Stimulated activated CD4-positive, alpha-beta T cell treated with anti-CD3 and anti-CD28 coated beads, Interleukin-15, amount 100 ng/mL, for 1 hour (primary cell): ENCODE results near the gene SPDEF.
A peak's percentile ranks its signal among the peaks of the same experiment; 100 is the strongest.

Experiments used
- DNase-seq, 2 donors: peaks; one replicate each; pipeline ENCODE4 v3.0.0-alpha.2; 2020; ENCODE audit warnings: low read depth in 1 of 2, low spot score in 1 of 2

Gene SPDEF

DNA sequence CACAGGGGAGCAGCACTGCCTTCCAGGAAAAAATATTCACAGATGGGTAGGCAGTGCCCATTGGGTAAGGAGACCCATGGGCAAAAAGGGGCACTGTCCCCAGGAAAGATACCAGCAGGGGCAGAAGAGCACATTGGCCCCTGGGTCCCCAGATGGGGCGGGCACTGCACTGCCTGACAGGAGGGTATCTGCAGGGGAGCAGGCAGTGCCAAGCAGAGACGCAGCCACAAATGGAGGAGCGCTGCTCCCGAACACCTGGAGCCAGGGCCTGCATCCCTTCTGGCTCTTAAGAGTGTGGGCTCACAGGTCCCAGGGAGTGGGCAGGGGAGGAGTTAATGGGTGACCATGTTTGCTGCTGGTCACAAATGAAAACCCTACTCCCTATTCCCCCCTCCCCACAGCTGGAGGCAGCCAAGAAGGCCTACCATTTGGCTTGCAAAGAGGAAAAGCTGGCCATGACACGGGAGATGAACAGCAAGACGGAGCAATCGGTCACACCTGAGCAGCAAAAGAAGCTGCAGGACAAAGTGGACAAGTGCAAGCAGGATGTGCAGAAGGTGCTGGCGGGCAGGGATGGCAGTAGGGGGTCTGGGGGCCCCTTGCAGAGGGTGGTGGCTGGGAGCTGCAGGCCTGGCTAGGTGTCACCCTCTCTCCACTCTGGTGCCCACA, 27.0 kb downstream of the SPDEF start:
- DNase-seq = no peak

DNA sequence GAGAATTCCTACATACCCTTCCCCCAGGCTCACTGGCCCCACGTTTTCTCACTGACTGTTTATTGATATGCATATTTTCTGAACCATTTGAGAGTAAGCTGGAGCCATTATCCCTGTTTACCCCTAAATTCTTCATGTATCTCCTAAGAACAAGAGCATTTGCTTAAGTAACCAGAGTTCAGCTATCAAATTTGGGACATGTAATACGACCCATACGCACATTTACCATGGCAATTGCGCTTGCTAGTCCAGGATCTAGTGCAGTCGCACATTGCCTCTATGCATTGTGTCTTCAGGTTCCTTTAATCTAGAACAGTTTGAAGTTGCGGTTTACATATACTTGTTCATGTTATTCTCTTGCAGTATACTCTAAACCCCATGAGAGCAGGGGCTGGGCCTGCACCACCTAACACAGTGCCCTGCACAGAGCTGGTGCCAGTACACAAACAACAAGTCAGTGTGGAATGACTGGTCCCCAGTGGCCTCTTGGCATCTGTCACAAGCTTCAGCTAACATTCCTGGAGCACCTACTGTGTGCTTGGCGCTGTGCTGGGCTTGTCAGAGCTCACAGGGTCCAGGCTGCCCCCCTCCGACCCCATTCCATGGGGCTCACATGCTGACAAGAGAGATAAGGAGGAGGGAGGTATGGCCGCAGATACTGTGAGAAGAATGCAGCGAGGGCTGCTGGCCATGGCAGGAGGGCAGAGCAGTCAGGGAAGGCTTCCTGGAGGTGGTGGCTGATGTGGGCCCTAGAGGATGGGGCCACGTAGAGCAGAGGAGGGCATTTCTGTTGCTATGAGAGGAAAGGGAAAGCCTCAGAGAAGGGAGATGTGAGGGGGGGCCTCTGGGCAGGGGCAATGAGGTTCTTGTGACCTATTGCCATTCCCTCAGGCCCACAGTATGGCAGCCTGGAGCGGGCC, 28.1 kb downstream of the SPDEF start:
- DNase-seq = no peak

DNA sequence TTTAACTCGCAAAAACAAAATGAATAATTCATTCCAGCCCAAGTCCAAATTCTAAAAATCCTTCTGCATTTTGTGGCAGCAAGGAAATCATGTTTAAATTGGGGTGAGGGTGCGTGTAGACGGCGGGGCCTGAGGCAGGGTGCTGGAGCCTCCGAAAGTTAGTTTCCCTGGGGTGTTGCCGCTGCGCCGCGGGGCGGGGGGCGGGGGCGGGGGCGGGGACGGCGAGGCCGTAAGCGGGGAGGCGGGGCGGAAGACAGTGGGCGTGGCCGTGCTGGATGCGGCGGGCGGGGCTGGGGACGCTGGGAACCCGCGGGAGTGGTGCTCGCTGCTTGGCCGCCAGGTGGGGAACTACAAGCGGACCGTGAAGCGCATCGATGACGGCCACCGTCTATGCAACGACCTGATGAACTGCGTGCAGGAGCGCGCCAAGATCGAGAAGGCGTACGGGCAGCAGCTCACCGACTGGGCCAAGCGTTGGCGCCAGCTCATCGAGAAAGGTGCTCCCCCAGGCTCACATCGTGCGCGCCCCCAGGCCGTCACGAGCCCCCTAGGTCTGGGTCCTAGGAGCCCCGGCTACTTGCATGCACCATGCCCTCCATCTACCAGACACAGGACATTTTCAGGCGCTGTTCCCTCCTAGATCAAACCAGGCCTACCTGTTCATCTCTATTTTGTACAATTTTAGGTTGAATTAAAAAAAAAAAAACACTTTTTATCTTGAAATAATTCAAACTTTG, 29.0 kb downstream of the SPDEF start:
- DNase-seq = peak; percentile 93 to 96

DNA sequence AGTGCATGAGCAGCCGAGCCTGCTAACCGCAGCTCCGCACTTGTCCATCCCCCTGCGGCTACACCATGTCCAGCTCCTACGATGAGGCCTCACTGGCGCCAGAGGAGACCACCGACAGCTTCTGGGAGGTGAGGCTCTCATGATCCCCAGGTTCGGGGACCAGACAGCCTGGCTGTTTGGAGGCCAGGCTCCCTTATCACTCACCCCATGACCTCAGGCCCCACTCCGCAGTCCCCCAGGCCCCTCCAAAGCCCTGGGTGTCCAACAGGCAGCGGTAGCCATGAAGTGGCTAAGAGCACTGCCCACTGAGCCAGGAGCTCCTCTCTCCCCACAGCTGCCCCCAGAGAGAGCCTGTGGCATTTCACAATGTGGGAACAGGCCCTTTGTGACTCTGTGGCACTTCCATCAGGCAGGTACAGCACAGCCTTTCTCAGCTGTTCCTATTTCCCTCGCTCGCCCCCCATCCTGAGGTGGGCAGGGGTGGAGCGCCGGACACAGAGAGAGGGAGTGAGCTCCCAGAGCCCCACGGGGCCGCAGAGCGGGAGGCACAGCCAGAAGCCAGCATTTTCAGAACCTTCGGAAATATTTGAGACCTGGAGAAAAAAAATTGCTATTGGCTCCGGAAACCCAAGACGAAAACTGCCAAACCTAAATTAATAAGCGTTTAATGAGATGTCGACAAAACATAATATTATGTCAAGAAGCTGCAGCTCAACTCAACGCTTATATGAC, 29.7 kb downstream of the SPDEF start:
- no peak for DNase-seq

DNA sequence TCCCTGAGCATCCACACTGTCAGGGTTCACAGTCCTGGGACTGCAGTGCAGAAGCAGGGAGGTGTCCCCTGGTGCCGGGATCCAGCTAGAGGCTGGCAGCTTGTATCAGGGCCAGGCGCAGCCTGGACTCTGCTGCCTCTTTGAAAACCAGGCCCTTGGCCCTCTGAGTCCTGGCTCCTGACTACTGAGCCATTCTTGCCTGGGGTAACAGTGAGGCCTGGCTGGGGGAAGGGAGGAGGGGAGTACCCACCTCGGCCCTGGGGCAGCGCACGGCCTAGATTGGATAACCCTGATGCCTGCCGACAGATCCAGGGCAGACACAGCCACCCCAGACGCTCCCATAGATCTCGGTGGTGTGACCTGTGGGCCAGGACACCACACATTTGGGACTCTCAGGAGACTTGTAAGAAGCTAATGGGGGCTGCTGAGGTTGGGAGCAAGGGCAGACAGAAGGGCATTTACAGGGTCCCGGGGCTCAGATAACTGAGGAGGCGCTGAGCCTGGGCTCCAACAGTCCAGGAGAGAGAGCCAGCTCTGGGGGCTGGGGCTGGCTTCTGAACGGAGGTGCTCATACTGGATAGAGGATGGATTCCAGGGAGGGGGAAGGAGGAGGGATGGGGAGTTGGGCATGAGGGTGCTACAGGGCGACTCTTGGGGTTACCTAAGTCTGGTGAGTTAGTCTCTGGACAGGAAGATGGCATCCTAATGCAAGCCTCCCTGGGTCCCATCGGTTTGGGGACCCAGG, 30.5 kb downstream of the SPDEF start:
- DNase-seq = no peak

DNA sequence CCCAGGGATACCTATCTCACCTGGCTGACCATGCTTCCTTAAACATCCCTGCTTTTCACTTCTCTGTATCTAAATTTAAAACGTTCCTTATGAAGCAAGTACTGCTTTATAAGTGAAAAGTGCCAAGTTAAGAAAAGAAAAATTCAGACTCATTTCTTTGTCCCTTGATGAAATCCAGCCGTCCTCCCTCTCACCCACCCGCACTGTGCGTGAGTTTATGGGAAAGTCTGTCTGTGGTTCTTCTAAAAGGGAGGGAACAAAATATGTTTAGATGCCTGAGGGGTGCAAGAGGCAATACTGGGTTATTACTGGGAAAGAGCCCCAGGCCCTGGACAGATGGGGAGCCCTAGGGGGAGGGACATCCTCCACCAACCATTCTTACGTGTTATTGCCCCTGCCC, 31.2 kb downstream of the SPDEF start:
- no peak for DNase-seq

DNA sequence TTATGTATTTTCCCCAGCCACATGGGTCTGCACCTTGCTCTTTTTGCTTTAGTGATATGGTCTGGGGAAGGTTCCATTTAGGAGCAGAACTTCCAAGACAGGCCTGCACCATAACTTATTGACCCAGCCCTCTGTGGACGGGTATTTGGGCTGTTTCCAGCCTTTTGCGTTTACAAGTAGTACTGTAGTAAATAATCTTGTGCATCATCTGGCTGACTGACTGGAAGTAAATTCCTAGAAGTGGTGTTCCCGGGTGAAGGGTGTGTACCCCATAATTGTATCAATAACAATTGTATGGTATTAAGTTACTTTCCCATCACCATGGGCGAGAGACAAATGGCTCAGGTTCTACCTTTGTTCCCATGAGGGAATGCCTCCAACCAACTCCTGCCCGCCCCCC, 31.6 kb downstream of the SPDEF start:
- DNase-seq = no peak

DNA sequence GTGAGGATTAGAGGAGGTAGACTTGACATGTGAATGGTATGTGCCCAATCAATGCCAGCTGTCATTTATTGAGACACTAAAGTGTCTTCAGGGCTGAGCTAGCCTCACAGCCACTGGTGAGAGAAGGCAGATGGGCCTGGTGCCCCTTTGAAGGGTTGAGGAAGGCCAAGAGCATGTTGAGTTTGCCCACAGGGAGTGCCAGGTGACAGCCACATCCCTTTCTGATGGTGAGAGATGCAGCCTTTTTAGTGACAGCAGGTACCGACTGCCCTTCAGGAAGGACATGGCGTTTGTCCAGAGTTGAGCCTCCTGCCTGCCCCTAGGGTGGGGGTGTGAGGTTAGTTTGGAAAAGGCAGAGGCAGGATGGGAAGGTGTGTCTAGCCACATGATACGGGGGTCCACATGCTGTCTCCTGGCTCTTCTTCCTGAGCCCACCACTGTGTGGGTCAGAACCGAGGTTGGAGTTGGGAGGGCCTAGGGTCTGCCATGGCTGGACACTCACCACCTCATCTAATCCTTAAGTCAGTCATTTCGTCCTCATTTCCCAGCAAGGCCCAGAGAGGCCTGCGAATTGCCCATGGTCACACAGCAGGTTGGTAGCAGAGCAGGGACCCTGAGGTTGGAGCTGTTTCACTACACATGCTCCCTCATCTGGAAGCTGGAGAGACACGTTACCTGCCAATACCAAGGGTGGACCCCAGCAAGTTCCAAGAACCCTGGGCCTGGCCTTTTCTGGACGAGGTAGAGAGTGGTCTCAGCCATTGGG, 32.5 kb downstream of the SPDEF start:
- no peak for DNase-seq

DNA sequence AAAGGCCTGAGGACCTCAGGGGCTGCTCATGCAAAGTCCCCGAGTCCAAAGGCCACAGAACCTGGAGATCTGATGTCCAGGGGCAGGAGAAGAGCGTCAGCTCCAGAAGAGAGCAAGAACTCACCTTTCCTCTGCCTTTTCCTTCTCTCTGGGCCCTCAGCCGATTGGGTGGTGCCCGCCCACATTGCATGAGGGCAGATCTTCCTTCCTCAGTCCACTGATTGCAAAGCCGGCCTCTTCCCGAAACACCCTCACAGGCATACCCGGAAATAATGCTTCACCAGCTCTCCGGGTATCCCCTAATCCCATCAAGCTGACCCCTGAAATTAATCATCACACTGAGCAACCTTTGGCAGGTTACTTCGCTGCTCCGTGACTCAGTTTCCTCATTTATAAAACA, 33.4 kb downstream of the SPDEF start:
- DNase-seq = no peak

DNA sequence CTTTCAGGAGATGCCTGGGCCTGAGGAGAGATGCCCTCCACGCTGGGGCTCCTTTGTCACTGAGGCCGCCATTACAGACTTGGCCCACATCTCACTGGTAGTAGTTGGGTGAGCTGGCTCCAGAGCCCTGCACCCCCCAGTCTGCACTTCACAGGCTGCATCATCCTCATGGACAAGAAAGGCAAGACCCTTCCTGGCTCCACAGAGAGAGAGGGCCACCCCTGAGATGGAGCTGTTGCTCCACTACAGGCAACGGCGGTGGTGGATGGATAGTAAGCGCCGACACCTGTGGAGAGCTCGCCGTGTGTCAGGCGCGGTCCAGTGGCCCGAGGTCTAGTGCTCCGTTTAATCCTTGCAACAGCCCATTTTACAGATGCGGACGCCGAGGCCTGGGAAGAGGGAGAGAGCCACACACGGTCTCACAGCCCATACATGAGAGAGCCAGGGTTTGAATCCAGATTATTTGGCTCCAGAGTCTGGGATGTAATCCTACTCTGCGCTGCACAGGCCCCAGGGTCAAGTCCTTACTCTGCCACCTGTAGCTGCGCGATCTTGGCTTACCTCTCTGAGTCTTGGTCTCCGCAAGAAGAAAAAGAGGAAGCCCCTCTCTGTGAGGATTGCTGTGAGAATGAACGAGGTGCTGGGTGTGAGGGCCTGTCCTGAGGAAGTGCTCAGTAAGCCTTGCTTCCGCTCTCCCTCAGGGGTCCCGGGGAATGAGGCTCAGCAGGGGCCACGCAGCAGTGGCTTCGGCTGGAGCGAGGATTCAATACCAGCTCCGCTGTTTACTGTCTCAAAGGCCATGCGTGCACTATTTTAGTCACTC, 34.5 kb downstream of the SPDEF start:
- no peak for DNase-seq

DNA sequence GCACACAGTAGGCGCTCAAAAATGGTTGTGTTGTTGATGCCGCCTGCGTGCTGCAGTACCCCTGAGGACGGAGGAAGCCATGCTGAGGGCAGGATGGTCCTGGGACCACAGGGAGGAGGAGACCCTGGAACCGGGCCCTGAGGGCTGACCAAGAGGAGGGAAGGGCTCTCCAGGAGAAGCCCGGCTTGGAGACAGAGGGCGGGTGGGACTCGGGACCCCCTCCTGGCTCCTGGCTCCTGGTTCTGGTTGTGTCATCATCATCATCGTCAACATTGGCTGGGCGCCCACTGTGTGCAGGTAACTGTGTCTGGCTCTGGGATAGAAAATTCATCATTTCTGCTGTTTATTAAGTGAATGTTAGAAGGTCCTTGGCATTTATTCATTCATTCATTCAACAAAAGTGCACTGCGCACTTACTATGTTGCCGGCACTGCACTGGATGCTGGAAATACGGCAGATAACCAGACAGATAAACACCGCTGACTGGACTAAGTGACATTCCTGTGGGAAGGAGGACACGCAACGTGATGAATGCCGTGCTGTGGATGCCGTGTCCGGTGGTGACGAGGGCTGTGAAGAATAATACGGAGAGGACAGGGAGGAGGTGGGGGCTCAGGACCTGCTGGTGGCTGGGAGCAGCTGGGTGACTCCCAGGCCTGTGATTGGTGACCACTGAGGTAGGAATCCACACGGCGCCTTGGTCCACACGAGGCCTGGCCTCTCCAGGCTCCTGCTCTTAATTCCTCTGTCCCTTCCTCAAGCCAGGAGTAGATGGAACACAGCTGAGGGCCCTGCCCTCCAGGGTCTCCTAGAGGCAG, 35.3 kb downstream of the SPDEF start:
- DNase-seq = no peak

DNA sequence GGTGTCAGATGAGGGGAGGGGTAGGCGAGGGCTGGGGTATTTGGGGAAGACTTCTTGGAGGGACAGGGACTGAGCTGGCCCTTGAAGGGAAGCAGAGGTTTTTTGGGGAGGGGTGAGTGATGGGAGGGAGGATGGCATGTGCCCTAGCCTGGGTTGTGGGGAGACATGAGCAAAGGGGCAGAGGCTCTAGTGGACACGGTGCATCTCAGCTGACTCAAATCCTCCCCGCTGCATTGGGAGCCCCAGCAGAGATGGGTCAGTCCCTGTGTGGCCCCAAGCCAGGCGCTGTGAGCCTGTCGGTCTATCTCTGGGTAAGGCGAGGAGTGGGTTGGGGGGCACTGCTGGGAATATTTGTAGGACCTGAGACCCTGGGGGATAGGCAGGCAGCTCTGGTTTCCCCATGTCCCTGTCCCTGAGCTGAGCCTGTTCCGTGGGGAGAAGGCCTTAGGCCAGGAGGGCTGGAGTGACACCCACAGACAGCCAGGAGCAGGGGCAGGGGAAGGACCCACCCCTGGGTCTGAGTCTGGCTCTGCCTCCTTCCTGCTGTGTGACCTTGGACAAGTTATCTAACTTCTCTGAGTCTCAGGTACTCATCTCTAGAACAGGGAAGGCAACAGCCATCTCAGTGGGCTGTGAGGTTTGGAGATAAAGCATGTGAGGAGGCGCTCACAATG, 36.0 kb downstream of the SPDEF start:
- DNase-seq = no peak

DNA sequence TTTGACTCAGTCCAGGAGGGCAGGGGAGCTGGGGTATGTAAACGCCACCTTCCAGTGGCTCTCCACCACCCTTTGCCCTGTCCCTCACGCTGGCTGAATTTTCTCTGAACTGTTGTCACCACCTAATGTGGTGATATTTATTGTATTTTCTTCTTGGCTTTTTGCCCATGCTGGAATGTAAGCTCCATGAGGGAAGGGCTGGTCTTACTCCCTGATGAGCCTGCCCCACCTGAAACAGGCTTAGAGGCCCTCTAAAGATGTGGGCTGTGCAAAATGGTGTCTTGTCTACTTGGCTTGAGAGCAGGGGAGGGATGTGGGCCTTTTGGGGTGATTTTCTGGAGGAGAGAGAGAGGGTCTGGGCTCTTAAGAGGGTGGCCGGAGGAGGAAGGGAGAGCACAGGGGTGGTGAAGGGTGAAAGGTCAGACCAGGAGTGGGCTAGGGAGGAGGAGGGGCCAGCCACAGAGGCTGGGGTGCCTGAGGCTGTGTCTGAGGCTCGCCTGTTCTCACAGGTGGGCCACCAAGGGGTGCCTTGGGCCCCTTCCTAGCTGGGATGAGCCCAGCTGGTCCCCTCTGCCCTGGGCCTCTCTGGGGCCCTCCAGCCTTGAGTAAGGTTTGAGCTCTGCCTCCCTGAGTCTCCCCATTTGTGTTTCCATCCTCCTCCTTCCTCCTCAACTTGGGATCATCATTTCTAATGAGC, 37.3 kb downstream of the SPDEF start:
- no peak for DNase-seq

DNA sequence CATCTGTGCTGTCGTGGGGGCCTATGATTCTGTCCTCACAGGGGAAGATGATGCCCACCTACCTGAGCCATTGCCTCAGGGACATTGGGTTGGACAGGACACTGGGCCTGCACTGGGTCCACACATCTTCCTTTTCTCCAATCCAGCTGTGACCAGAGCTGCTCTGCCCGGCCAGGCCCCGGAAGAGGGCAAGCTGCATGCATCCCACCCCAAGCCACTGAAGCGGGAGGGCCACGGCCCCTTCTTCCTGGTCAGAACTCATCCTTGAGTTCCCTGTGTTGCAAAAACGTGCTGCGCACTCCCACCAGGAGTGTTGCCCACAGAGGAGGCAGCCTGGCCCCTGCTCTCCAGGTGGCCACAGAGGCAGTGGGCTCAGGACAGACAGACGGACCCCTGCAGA, 38.2 kb downstream of the SPDEF start:
- no peak for DNase-seq

DNA sequence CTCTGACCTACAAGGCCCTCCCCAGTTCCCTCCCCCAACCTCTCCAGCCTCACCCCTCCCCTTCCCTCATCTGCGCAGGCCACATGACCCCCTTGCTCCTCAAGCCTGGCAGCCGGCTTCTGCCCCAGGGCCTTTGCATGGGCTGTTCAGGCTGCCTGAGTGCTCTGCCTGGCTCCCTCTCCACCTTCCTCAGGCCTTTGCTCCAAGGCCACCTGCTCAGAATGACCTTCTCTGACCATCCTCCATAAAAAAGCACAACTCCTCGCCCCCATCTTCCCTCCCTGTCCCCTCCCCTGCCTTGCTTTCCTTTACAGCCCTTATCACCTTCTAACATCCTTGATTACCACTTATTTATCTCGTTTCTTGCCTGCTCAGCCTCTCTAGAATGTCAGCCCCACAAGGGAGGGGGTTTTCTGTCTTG, 38.7 kb downstream of the SPDEF start:
- no peak for DNase-seq

DNA sequence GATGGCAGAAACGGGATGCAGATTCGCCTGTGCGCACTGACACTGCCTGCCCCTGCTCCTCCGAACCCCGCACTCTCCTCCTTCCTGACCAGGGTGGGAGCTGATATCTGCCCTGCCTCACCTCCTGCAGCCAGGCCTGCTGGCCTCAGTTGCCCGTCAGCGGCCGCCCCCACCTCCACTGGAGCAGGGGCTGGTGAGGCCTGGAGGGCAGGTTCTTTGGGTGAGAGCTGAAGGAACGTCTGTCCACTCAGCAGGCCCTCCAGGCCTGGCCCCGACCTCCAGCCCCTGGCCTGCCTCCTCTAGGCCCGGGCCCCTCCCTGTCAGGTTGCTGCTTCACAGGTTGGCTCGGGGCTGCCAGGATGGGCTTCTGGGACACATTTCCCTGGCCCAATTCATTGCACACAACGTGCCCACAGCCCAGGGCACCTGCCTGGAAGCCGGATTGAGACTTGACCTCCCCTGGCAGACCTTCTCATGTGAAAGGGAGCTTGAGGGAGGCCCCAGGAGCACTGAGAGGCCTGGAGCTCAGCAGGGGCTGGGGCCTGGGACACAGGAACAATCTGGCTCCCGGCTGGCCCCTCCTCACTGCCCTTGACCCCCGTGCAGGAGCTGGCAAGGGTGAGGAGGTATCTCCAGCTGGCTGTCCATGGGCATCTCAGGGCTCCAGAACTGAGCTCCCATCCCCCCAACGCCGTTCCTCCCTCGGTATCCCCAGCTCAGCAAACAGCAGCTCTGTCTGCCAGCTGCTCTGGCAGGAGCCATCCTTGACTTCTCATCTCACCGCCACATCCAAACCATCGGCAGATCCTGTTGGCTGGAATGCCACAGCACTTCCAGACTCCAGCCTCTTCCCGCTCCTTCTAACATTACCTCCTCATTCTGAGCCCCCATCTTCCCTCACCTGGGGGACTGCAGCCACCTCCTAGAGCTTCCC, 39.5 kb downstream of the SPDEF start:
- DNase-seq = no peak
